GM18951 (cell line): ENCODE data around the gene DYRK1B.
A peak's percentile ranks its signal among the peaks of the same experiment; 100 is the strongest.

Experiments used
- POLR2A ChIP-seq: IDR thresholded peaks from 4 replicates; pipeline ENCODE4 v1.6.1; 2011; ENCODE audit warnings: mild to moderate bottlenecking; ENCODE audit not compliant: insufficient read length, insufficient read depth; ENCODE audit errors: extremely low read depth
- in situ Hi-C: fragments of 300-500 bp; cut with MboI; formaldehyde crosslinking; loops from one replicate; pipeline ENCODE4 v1.12.0; 2022; ENCODE audit warnings: low sequenced_read_pairs, mixed read lengths, inconsistent platforms; ENCODE audit not compliant: unreplicated experiment

The DYRK1B gene

DNA sequence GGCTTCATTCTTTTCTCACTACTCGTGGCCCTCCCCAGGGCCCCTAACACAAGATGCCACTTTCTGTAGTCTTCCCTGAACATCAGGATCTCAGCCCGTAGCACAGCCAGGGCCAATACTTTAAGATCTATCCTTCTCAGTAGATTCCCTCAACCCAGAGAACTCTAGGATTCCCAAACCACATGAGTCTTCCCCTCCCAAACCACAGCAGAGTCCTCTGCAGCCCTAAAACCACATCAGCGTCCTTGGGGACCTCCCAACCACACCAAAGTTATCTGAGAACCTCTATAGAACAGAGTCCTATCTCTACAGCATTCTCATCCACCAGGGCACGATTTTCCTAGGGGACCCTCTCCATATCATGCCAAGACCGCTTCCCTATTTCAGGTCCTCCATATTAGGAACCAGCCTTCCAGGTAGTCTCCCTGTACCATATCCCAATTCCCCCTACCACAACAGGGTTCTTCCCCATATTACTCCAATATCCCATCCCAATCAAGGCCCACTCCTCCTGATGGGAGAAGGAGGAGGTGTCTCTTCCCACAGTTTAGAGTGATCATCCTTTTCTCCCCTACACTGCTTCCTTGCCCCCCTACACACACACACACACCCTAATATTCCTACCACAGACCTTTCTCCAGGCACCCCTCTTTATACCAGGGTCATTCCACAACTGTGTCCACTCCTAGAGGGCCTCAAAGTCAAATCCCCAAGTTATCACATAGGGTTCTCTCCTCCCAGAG lies 1.4 kb downstream of the DYRK1B start:
- no peak for TF ChIP-seq POLR2A
- in situ Hi-C loops = no loop called here

DNA sequence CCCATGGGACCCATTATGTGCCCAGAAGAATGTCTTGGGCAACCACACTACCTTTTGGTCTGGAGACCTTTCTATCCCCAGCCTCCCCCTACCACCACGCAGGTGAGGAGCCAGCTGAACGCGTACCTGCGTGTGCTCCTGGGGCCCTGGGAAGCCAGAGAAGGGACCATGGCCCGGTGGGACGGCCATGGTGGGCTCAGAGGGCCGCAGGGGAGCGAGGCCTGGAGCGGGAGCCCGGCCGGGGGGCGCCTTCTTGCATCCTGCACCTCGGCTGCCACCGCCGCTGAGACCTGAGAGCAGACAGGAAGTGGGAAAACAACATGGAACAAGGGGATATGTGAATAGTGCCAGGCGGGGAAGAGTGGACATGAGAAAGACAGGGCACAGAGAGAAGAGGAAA lies 2.3 kb downstream of the DYRK1B start:
- TF ChIP-seq POLR2A = no peak
- in situ Hi-C loops = no loop called here

DNA sequence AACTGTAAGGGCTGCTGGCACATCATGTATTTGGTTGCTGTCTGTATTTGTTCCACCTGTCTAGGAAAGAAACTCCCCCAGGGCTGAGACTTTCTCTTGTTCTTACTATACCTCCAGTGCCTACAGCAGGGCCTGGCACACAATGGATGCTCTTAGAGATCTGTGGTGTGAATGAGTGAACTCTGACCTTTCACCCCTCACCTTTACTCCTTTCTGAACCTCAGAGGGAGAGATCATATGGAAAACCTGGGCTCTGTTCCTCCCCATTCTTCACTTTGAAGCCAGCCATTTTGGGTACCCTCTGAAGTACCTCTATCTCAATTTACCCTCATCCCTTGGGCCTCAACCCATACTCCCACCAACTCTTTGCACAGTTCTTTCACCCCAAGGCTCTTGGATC lies 3.1 kb downstream of the DYRK1B start:
- TF ChIP-seq POLR2A = no peak
- in situ Hi-C loops = no loop called here

DNA sequence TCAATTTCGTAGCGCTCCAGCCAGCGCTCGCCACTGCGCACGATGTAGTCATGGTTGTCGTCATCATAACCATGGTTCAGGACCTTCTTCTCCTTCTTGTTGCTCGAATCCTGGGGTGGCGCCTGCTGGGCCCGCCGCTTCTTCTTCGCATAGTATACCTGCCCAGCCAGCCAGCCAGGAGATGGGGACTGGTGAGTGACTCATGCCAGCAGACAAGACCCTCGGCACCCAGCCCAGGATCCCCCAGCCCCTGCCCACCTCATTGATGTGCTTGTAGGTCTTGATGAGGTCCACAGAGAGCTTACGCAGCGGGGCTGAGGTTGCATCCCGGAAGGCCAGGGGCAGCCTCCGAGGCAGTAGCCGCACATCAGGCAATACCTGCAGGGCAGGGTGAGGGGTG lies 3.6 kb downstream of the DYRK1B start:
- in situ Hi-C loops = no loop called here
- no peak for TF ChIP-seq POLR2A

DNA sequence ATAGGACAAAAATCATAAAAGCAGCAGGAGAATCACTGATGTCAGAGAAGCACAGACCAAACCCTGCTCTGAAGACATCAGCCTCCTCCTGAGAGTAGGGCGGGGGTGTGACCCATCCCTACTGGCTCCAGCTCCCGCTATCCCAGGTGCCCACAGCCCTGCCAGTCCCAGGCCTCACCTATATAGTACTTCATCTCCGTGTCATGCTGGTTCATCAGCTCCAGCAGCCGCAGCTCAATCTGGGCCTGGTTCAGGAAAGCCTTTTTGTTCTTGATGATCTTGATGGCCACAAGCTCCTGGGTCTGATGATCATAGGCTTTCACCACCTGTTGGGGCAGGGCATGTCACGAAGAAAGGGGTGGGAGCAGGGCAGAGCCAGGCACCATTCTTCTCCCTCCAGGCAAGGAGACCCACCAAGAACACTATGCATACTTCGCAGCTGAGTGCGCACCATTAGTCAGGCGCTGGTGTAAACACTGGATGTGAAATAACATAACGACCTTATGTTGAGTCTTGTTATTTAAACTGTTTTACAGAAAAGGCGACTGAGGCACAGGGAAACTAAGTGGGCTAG lies 4.2 kb downstream of the DYRK1B start:
- TF ChIP-seq POLR2A = no peak
- in situ Hi-C loops = no loop called here

DNA sequence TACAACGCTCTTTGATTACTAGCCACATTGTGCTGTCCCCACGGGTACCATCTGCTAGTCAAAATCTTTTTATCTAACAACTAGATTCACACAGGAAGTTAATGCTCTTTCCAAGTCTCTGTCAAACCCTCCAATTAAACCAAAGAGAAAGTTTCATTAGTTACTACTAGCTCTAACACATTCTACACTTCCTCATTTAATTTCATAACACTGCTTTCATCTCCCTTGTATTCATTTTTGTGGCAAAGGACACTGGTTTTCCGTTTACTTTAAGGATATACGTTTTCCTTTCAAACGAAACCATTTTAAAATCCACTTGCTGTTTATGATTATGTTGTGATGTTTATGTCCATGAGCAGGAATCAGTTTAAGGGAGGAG lies 5.3 kb downstream of the DYRK1B start:
- in situ Hi-C loops = no loop called here
- TF ChIP-seq POLR2A = no peak

DNA sequence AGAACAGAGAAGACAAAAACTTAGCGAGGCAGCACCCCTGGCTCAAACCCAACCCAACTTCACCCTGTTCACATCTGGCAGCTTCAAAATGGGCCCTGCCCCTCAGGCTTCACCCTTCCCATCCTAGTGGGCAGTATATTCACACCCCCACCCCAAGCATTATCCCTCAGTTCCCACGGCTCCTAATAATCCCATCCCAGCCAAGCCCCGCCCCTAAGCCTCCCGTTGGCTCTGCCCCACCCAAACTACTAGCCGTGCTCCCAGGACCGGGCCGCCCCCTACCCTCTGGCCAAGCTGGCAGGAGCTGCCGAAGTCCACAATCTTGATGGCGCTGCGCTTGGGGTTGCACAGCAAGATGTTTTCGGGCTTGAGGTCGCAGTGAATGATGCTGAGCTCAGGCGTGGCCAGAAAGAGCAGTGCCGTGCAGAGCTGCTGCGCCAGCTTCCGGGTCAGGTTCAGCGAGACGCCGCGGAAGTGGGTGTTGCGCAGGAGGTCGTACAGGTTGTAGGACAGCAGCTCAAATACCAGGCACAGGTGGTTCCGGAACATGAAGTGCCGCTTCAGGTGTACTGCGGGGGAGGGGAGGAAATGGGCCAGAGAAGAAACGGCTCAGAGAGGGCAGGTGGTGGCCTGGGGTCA lies 5.8 kb downstream of the DYRK1B start:
- in situ Hi-C loops = no loop called here
- TF ChIP-seq POLR2A = no peak

DNA sequence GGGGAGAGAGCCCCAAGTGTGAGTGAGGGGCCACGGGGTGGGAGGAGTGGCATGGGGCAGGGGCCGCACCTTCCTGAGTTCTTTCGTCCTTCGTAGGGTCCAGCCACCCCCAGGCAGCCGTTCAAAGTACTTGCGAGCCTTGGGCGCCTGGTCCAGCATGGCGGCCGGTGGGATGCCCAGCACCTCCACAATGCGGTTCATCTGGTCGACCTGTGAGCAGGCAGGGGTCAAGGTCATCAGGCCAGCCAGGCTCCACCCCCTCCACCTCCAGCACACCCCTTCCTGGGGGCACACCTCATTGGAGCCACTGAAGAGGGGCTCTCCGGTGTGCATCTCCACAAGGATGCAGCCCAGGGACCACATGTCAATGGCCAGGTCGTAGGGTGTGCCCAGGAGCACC lies 6.7 kb downstream of the DYRK1B start:
- no peak for TF ChIP-seq POLR2A

DNA sequence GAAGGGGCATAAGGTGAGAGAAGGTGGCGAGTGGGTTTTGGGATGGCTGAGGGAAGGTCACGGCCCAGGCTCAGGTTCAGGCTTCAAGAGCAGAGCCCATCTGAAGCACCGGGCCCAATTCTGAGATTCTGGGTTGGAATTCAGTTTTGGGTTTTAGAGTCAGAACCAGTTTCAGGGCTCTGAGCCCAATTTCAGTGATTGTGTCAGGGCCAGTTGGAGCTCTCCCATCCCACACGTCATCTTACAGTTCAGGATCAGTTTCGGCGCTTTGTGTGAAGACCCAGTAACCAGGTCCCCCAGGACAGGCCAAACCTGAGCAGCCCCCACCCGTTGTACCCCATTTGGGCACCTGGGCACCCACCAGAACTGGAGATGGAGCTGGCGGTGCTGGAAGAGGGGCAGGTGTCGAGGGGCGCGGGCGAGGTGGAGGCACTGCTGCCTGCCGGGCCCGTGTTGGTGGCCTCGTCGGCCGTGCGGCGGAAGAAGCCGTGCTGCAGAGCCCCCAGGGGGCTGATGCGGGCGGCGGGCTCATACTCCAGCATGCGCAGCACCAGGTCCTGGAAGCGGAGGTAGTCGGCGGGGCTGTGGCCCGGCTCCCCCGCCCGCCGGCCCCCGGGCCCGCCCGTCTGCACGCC lies 7.5 kb downstream of the DYRK1B start:
- in situ Hi-C loops = no loop called here
- no peak for TF ChIP-seq POLR2A

More for the DNA sequence above, 6.7 kb downstream of the DYRK1B start:
- in situ Hi-C loops = no loop called here

DNA sequence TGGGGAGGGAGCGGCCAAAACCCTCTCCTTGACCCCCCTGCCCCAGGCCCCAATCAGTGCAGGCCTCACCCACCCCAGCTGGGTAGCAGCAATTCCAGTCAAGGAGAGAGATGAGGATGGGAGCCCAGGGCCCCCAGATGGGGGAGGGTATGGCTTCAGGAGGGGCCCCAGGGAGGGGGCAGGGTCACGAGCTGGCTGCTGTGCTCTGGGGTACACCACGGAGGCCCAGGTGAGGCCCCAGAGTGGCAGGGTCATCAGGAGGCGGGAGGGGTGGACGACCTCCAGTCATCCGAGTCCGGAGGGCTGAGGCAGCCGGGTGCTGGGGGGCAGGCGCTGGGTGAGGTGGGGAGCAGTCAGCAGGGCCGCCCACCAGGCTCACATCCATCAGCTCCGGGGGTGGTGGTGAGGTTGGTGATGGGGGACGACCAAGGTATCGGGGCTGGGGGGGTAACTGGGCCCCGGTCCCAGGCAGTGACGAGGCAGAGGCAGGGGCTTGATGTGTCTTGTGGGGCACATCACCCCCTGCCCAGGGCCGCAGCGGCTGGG lies 8.4 kb downstream of the DYRK1B start:
- in situ Hi-C loops = no loop called here
- no peak for TF ChIP-seq POLR2A

DNA sequence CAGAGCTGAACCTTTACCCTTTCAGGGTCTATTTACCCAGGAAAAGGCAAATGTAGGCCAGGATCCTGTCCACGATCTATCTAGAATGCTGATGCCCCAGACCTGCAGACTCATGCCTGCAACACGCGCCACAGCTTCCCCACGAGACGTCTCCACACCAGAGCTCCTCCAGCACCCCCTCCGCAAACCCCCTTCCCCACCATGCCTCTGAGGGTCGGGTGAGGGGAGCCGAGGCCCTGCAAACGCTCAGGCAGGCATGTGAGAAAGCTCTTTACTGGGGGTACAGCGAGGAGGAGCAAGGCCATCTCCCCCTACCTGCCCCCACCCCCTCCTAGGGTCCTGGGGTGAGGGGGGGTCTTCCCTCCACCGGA lies 8.9 kb downstream of the DYRK1B start:
- in situ Hi-C loops = no loop called here
- TF ChIP-seq POLR2A = no peak

DNA sequence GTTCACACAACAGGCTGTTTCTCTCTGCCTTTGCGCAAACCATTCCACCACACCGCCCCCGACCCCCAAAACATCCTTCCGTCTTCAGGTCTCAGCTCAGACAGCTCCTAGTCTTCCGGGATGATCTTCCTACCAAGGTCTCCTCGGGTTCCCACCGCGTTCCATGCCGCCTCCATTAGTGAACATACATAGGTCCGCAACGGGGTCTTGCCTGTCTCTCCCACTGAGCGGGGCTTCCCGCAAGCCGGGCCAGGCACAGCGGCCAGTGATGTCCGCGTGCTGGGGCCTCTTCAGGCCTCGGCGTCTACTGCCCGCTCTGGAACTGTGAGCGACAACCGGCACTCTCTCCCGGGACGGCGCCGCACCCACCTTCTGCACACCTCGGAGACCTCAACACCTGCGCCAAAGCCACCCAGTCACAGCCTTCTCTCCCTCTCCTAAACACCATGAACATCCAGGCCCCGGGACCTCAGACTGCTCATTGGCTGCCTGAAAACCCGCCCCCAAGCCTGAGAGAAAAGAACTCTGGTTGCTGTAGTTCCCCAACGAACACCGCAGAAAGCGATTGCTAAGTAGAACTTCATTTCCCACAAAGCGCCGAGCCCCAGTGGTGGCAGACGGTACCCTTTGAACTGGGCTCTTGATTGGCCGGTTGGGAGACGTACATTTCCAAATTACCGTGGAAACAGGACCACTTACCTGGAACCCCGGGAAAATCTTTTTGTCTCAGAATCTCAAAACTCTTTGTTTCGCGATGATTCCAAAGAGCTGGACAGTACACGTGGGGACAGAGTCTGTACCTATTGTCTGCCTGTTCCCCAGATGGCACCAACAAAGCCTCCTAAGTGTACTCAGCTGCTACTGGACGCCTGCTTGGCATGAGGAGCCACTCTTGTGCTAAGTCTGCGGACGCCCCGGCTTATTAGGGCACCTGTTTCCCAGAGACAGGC lies 9.5 kb downstream of the DYRK1B start:
- in situ Hi-C loops = no loop called here

DNA sequence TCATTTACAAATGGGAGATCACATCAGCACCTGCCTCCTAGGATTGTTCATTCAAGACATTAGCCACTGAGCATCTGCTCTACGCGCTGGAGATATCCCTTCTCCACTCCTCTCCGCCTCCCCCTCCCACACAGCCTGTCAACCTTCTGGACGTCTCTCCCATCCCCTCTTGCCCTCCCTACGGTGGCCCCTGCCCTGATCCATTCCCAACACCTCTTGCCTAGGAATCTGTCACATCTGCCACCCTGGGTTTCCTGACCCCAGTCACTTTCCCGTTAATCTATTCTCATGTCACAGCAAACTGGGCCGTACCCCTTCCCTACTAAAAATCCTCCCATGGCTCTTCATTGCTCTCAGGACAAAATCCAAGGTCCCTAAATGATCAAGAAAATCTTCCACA lies 10.3 kb downstream of the DYRK1B start:
- in situ Hi-C loops = no loop called here
- TF ChIP-seq POLR2A = no peak

More for the DNA sequence above, 9.5 kb downstream of the DYRK1B start:
- peak; percentile 50 for TF ChIP-seq POLR2A

DNA sequence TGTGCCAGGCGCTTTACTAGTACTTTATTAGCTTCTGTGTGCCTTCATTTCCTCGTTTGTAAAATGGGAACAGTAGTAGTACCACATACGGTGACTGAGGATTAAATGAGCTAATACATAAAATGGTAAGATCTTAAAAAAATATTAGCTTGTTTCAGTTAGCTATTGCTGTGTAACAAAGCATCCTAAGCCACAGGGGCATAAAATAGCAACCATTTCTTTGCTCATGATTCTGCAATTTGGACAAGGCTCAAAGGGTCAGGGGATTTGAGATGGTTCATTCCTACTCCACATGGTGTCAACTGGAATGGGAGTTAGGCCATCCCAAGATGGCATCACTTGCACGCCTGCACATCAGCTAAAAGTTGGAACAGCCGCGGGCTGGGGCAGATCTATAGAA lies 13.3 kb downstream of the DYRK1B start:
- in situ Hi-C loops = no loop called here
- TF ChIP-seq POLR2A = no peak
